GM21526 (cell line): Measurements from ENCODE around the gene UBE2J2.

ENCODE experiments used
- ATAC-seq: cut with Tn5 transposase; IDR thresholded peaks from one replicate; pipeline ENCODE4 v1.9.1; 2021; ENCODE audit warnings: moderate library complexity; ENCODE audit not compliant: unreplicated experiment, low FRiP score

The UBE2J2 gene

DNA sequence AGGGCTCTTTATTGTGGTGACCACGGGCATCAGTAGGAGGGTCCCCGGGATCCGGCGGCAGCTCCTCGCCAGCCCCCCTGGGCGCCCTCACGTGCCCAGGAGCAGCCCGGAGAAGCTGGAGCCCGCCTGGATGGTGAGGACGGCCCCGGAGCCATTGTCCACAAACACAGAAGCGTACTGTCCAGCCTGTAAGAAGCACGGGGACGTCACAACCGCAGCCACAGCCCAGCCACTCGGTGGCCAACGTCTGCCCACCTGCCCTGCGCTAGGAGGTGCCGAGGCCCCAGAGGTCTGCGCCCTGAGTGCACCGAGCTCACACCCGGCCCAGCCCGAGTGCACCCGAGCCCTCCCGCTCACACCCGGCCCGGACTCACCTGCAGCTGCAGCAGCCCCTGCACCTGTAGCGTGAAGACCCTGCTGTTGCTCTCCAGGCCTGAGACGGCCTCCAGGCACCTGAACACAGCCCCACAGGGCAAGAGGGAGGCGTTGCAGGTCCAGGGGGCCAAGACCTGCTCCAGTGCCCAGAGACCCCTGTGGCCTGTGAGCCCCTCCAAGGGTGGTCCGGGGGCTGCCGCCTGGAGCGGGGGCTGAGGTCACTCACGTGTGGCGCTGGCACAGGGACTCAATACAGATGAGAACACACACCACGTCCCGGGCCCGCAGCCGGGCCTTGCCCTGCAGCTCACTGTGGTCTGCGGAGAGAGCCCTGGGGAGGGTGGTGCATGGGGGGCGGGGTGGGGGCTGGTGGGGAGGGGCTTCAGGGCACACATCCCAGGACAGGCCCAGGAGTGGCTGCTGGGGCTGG is 31.0 kb downstream of the UBE2J2 start:
- ATAC-seq: no peak

DNA sequence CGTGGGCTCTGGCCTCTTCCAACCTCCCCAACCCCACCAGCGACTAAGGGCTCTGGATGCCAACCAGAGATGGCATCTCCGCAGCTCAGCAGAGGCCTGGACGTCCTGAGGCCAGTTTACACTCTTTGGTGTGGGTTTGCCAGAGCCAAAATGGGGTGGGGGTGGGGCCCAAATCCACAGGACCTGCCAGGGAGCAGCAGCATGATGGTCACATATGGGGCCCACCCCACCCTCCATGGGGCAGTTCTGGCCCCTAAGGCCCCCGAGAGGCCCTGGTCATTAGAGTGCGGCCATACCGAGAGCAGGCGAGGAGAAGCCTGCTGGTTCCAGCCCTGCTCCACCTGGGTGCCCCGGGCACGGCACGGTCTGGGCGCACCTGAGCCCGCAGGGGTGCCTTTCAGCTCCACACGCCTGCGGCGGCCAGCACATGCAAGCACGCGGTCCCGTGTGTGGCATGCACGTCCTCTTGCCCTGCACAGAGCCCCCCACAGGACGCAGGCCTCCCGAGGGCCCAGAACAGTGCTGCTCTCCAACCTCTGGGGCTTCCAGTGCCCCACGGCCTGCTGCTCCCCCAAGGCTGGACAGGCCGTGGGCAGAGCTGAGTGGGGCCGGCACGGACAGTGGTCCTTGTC is 31.9 kb downstream of the UBE2J2 start:
- ATAC-seq: no peak

DNA sequence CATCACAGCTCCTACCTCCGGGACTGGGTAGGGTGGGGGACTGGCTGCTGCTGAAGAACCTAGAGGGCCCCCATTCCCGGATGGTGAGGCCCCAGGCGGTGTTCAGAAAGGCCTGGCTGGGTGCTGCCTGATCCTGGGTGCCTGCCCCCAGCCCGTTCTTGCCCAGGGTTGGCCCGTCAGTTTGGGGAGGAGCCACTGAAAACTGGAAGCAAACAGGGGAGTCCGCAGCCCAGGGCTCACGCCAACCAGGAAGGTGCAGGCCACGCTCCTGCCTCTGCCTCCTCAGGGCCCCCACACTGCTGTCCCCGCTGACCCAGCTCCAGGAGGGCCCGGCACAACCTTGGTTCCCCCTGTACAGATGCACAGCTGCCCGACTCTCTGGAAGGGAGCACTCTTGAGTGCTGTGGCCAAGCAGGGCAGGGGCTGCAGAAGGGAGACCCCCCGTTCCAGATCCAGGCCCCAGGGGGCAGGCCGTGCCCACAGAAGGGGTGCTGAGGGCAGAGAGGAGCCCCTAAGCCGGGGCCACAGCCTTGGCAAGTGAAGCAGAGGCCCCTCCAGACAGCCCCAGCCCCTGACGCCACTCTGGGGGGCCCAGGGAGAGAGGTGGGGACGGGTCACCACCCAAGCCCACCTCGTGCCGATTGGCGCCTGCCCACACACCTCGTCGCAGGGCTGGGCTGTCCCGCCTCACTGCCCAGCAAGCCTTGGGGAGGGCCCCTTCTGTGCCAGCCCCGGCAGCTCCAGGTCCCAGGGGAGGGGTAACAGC is 32.6 kb downstream of the UBE2J2 start:
- no peak for ATAC-seq

DNA sequence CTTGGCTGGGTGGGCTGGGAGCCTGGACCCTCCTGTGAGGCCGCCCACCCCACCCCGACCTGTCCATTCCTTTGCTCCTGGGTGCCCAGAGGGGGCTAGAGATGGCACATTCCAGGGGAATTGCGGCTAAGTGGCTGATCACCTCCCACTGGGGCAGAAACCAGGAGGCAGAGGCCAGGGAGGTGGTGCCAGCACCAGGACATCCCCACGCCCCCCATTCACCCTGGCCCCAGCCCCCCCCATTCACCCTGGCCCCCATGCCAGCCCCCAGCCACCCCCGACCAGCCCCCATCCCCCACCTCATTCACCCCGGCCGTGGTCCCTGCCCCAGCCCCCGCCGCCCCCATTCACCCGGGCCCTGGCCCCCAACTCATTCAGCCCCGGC is 33.3 kb downstream of the UBE2J2 start:
- ATAC-seq: no peak

DNA sequence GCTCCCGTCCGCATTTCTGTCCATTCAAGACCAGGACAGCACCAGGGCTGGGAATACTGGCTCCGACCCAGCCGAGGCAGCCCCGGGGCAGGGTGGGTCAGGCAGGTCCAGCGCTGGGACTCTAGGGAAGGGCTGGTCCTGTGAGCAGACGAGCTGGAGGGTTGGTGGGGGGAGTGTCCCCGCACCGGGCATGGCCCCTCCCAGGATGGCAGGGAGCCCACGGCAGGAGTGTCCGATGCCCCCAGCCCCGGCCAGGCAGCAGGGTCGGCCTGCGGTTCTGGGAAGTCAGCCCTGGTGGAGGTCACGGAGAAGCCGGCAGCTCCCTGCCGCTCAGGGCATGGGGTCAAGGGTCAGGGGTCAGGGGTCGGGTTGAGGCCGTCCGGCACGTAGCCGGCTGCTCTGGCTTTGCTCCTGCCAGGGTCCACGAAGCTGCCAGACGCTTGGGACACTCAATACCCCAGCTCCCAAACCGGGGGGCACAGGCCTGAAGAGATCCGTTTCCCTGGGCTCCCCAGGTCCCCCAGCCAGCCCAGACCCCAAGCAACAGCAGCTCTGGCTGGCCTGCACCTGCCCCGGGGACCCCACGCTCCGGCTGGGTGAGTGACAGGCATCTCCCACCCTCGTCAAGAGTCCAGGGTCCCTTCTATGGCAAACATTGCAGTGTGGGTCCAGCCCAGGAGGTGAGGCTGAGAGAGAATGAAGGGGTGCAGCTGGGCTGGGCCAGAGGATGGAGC is 33.9 kb downstream of the UBE2J2 start:
- ATAC-seq: no peak

DNA sequence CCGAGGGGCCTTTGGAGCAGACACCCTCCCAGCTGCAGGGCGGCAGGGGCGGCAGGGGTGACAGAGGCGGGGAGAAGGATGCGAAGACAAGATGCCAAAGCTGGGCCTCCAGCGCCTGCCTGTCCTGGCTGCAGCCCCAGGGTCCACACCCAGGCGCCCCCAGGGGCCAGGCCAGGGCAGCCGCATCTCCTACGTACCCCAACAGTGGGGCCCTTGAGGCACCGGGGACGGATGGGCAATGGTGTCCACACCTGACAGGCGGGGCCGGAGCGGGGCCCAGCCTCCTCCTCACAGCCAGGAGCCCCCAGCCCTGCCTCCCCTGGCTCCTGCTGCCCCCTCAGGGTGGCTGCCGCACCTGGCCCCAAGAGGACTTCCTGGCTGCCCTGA is 34.4 kb downstream of the UBE2J2 start:
- ATAC-seq: no peak

DNA sequence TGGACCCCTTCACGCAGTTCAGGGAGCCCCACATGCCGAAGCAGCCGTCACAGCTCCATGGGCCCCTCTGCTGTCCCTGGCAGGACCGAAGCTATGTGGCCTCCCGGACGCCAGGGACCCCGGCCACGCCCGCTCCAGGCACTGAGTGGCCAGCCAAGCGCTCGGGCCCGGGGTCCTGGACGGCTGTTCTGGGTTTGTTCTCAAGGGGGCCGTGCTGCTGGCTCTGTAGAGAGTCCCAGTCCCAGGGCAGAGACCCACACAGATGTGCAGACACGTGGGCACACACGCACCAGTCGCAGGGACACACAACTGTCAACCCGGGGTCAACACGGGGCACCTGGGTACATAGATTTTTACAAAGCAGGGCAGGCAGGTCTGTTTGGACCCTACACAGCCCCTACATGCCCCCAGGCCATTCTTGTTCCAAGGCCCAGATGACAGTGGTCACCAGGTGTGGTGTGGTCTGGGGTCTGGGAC is 34.9 kb downstream of the UBE2J2 start:
- no peak for ATAC-seq

DNA sequence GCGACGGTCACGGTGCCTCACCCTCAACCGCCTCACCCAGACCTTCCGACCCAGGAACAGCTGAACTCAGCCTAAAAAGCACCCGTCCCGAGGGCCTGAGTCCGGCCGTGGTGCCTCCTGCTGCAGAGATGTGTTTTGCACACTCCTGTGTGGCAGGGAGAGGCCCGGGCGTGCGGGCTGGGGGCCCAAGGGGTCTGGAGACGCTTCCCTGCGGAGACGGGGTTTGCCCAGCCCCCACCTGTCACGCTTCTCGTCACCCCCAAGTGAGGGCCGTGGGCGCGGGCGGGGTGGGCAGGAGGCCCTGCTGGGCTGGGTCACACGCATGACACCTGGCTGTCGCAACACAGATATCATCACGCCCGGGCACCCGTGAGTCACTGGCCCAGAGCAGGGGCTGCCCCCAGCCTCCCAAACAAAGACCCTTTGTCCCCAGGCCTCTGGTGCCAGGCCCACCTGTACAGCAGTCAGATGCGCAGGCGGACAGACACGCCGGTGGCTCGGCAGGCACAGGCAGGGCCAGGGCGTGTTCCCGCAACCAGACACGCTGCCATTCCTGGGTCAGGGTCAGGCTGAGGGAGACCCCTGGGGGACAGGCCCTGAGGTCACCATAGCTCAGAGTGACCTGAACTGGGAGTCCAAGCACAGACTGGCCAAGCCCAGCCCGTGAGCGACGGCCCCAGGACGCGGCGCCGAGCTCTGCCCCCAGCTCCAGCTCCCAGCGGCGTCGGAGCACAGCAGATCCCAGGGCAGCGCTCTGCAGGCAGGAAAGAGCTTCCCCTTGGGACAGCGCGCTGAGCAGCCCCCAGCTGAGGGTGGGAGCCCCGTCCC is 35.6 kb downstream of the UBE2J2 start:
- no peak for ATAC-seq

DNA sequence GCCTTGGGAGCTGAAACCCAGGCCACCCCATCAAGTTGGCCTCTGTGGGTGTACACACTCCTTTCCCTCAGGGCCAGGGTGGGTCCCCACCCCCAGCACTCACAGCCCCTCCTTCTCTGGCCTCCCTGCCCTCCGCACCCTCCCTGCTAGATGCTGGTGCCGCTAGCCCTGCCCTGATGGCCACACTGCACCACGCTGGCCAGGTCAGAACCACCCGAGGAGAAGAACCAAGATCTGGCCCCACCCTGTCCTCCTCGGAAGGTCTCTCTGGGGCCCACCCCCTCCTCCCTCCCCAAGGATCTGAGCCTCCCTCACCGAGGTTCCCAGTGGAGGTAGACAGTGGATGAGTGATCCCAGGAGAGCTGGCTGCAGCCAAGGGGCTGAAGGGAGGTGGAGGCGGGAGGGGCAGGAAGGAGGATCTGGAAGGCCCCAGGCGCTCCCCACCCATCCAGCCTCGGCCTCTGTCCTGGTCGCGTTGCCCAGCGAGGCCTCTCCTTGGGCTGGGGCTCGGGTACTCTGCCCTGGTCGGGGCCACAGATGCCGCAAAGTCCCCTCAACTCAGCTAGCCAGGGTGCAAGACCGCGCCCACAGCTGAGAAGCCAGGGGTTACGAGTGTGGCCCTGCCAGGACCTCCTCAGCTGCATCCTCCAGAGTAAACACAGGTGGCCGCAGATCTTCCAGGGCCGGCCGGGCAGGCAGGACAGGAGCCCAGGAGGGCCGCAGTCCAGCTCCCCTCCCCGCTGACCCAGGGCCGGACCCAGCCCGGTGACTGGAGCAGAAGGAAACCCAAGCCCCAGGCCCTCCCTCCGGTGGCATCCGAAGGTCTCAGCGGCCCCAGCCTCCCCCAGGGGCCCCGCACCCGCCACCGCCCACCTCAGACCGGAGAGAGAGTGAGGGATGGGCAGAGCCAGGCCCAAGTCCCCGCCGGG is 36.4 kb downstream of the UBE2J2 start:
- no peak for ATAC-seq

DNA sequence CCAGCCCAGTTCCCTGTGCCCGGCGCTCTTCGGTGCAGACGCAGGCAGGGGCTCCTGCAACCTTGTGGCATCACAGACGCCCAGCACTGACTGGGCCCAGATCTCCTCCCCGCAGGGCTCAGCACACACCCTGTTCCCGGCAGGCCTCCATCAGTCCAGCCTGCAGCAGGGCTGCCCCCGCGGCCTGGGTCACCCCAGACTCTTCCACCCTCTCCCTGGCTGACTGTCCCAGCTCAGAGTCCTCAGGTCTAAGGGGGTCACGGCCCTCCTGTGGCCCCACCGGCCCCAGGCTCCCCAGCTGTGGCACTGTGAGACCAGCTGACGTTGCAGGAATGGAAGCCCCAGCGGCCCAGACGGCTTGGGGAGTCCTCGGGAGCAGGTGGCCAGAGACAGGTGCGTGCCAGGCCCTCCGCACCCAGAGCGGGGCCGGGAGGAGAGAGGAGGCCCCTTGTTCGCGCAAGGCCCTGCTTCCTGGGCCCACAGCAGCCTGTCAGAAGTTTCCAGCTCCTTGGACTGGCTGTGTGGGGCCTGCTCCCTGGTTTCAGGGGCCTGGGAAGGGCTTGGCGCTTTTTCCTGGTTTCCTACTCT is 37.4 kb downstream of the UBE2J2 start:
- no peak for ATAC-seq

DNA sequence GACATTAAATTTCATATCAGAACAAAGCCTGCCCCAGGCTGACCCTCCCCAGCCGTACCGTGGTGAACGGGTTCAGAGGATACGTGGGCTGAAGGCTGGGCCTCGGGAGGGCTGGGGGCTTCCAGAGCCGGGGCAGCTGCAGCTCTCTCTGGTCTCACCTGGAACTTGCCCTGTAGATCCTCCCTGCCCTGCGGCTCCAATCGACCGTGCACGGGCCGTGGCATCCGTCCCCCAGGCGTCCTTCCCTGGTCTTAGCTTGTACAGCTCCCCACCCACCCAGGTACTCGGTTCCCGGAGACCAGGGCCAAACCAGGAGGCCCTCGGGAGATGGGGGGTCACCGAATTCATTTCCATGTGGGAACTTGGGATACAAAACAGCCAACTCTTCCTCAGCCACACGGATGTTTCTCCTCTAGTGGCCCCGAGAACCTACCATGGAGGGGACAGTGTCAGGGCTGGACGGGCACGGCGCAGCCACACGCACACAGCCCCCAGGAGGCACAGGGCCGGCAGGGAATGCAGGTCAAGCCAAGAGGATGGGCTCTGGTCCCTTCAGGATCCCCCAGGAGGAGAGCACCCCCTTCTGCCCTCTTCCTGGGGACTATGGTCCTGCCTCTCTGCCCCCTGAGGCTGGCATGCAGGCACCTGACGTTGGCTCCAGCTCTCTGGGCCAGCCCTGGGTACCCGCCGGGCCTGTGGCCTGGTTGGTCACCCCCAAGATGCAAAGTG is 38.5 kb downstream of the UBE2J2 start:
- ATAC-seq: no peak

DNA sequence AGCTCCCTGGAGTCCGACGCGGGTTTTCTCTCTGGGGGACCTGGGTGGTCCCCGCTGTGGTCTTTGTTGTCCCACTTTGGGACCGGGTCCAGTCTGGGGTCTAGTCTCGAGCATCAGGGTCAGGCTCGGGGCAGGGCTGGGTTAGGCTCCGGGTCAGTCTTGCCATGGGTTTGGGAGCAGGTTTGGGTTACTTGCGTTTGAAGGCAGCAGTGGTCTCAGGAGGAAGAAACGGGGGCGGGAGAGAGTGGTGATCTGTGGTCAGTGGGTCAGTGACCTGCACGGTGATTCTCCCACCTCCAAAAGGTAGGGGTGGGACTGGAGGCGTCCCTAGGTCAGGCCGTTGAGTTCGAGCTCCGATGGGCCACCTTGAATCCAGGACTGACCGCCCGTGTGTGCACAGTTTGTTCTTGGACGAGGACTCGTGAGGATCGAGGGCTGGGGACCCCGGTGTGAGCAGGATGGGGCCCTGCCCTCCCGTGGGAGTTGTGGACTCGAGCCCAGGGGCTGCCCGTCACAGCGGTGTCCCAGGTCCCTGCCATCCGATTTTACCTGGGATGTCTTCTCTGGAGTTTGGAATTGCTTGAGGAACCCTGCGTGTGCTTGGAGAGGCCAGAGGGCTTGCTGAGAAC is 39.4 kb downstream of the UBE2J2 start:
- no peak for ATAC-seq

DNA sequence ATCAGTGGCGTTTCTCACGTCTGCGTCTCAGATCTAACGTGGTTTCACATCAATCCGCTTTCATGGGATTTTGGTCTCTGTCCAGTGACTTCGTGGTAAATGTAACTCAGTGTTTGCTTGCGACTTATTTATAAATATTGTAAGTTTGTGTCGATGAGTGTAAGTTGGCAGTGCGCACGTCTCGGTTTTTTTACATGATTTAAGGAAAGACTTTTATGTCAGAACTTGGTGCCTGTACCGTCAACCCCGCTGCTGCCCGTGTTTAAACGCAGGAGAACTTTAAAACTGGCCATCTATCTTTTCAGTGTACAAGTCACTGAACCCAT is 40.1 kb downstream of the UBE2J2 start:
- ATAC-seq: no peak

DNA sequence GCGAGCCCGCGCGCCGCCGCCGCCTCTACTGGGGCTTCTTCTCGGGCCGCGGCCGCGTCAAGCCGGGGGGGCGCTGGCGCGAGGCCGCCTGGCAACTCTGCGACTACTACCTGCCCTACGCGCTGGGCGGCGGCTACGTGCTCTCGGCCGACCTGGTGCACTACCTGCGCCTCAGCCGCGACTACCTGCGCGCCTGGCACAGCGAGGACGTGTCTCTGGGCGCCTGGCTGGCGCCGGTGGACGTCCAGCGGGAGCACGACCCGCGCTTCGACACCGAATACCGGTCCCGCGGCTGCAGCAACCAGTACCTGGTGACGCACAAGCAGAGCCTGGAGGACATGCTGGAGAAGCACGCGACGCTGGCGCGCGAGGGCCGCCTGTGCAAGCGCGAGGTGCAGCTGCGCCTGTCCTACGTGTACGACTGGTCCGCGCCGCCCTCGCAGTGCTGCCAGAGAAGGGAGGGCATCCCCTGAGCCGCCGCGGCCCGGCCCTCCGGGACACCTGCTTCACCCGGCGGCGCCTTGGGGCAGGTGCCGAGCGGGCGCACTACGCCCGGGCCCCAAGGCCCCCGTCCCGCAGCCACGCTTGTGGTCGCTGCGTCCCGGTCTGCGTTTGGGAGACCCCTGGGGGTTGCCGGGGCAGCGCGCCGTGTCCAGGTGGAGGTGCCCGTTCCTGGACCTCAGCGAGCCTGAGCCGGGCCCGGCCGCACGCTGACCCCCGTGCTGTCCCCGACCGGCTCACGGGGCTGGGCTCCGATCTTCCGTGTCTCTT is 40.7 kb downstream of the UBE2J2 start:
- no peak for ATAC-seq

DNA sequence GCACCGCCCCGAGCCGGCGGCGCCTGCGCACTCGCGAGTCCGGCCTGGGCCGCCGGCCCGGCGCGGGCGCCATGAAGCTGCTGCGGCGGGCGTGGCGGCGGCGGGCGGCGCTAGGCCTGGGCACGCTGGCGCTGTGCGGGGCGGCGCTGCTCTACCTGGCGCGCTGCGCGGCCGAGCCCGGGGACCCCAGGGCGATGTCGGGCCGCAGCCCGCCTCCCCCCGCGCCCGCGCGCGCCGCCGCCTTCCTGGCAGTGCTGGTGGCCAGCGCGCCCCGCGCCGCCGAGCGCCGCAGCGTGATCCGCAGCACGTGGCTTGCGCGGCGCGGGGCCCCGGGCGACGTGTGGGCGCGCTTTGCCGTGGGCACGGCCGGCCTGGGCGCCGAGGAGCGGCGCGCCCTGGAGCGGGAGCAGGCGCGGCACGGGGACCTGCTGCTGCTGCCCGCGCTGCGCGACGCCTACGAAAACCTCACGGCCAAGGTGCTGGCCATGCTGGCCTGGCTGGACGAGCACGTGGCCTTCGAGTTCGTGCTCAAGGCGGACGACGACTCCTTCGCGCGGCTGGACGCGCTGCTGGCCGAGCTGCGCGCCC is 41.4 kb downstream of the UBE2J2 start, which contains the start of gene B3GALT6:
Gene B3GALT6 (plus strand): TSS at position 30 of the 588 bp plus-strand sequence. CDS start 42 bp downstream, at position 72.
- peak; percentile 11 for ATAC-seq
